ENCODE data around the gene LEMD3.

DNA sequence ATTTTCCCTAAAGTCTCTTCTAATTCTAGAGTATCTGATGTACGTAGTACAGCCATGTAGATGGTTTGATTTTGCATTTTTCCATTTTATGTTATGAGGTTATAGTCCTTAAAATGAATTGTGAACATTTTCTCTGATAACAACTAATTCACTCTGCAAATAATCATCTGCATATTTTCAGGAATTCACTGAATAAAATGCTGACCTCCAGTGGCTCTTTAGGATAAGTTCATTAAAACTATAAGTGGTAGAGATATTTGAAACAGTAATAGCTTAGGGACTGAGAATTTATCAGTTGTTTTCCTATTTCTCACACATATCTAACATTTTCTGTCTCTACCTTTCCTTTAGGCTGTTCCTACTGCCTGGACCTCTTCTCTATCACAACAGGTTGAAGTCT is 113.5 kb downstream of the LEMD3 start:
- TF ChIP-seq SMC3 (IDR thresholded peaks at IDR 0.05) (no peak), EP300 (IDR thresholded peaks at IDR 0.05) (no peak), CHD4 (IDR thresholded peaks at IDR 0.05; ENCODE audit: borderline replicate concordance) (no peak), CHD2 (IDR thresholded peaks at IDR 0.05; ENCODE audit: low read length, partially characterized antibody) (no peak), POLR2A (IDR thresholded peaks at IDR 0.05; ENCODE audit: low read length) (no peak), MAFK (IDR thresholded peaks at IDR 0.05; ENCODE audit: partially characterized antibody) (no peak), HMGXB4 (CRISPR knock-in tag; IDR thresholded peaks at IDR 0.05; ENCODE audit: borderline replicate concordance) (no peak)

Measured in A549 (cell line).